GM18870 (cell line): ENCODE data around the gene GNL2.

Experiments
- ATAC-seq: cut with Tn5 transposase; IDR thresholded peaks from one replicate; pipeline ENCODE4 v1.9.1; 2021; ENCODE audit warnings: moderate library complexity; ENCODE audit not compliant: unreplicated experiment

The GNL2 gene

DNA sequence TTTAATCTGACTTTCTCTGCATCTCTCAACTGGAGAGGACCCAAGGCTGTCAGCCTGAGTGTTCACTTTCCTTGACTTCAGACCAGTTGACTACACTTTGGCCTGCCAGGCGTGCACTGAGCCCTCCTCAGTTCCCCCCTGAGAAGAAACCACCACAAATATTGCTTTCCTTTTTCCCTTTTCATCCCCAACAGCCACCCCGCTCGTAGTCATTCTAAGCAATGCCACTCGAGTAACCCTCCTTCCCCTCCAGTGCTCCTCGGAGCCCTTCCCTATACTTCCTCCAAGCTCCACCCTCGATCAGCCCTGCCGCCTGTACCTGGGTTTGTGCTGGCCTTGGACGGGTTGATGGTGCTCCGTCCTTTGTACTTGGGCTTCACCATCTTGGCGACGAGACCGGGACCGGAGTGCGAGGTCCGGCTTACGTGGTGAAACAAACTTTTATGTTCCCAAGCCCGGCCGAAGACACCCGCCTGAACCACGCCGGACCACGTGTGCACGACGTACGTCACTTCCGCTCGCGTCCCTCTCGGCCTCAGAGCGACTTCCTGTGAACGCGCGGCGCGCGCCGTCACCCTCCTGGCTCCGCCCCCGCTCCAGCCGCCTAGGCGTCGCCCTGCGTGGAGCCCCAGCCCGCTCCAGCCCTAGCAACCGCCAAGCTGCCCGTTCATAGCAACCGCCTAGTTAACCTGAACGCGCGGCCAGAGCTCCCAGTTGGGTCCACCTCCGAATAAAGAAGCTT, at the start of gene GNL2:
Gene GNL2, minus strand, starts transcription at position 498 of the 742 bp plus-strand sequence. Its CDS starts 115 bp downstream, at position 383.
- peak; percentile 89 for ATAC-seq

DNA sequence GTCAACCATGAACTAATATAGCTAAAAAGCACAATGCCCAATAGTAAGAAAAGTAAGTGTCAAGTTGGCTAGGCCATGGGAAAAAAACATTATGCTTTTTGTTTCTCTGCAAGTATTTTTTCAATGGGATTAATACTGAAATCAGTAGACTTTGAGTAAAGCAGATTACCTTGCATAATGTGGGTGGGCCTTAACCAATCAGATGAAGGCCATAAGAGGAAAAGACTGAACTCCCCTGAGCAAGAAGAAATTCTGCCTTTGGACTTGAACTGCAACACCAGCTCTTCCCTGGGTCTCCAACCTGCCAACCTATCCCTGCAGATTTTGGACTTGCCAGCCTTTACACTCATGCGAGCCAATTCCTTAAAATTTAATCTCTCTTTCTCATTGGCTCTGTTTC, 45.3 kb upstream of the GNL2 start:
- no peak for ATAC-seq

DNA sequence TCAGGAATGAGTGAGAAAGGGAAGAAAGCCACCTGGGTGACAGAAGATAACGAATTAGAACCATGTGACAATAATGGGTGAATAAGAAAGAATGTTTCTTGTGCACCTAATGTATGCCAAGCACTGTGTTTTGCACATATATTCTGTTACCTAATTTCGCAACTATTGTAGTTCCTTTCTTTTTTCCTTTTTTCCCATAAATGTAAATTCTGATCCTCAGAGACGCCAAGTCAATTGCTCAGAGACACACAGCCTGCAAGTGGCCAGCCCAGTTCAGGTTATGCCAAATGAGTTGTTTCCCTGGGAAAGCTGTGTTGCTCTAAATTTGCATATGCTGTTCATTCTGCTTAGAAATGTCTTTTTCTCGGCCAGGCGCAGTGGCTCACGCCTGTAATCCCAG, 40.7 kb upstream of the GNL2 start:
- no peak for ATAC-seq

DNA sequence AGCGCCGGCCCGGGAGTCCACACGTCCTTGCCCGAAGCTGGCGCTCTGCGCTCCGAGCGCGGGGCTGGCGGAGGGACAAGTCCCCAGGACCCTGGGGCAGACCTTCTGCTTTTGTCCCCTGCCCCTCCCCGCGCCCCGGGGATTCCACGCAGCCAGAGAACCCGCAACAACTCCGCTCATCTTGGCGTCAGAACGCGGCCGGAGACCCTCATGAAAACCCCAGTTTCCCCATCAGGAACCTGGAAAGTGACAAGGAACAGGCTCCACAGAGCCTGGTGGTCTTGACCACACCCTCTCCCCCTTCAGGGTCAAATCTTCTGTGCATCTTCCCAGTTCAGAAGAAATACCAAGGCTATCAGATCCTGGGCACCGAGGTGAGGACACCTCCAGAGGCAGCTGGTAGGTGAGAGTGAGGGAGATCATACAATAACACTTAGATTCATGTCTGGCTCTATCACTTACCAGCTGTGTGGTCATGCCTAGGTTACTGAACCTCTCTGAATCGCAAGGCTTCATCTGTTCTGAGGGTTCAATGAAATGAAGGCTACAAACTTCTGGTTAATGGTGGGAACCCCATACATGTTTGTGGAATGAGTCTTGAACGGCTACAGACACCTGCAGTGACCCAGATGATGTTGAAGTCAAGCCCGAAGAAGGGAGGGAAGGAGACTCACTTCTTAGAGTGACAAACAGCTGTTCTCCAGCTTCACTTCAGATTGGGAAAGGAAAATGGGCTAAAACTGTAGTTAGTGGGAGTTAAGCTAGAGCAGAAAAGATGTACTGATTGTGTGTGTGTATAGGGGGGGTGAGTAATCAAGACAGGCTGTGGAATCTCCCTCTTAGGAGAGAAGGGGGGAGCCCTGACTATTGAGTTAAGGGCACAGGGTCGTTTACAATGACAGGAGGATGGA, 39.5 kb upstream of the GNL2 start:
- no peak for ATAC-seq

DNA sequence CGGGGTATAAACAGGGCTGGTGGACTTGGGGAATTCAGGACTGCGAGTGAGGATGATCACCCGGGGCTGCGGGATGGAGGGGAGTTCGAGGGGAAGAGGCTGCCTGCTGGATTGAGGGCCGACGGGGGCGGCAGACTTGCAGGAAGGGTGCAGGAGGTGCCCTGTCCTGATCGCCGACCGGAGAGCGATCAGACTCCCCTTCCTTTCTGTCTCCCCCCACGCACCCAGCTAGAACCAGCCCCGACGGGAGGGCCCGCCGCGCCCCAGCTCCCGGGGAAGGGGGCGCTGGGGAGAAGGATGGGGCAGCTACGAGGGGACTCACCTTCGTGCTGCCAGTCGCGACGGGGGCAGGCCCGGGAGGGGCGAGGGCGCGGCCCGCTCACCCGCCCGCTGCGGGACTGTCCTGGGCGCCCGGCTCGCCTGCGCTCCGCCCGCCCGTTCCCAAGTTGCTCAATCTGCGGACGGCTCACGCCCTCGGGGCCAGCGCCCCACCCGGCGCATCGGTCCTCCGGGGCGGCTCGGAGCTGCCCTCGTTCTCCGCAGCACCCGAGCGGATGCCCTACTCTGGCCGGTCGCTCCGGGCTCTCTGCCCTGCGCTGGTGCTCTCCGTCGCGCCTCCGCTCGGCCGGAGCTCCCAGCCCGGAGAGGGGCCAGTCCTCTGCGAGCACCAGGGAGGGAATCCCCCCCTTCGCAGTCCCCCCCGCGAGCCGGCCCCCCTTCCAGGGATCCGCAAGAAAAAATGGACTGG, 38.7 kb upstream of the GNL2 start, which contains the start of gene RSPO1:
Gene RSPO1, minus strand, starts transcription at position 649 of the 748 bp plus-strand sequence. CDS start 5,231 bp downstream, outside the sequence.
- ATAC-seq = no peak

DNA sequence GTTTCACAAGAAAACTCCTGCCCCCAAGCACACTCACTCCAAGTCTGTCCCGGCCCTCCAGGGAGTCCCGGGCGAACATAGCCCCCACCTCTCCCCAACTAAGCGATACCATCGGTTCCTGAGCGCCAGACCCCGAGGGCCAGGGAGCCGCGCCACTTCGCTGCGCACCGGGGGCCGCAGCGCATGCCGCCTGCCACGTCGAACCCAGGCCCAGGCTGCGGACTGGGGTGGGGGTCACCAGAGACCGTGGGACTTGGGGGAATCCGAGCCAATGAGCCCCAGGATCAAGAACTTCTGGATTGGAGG, 38.2 kb upstream of the GNL2 start:
- no peak for ATAC-seq

DNA sequence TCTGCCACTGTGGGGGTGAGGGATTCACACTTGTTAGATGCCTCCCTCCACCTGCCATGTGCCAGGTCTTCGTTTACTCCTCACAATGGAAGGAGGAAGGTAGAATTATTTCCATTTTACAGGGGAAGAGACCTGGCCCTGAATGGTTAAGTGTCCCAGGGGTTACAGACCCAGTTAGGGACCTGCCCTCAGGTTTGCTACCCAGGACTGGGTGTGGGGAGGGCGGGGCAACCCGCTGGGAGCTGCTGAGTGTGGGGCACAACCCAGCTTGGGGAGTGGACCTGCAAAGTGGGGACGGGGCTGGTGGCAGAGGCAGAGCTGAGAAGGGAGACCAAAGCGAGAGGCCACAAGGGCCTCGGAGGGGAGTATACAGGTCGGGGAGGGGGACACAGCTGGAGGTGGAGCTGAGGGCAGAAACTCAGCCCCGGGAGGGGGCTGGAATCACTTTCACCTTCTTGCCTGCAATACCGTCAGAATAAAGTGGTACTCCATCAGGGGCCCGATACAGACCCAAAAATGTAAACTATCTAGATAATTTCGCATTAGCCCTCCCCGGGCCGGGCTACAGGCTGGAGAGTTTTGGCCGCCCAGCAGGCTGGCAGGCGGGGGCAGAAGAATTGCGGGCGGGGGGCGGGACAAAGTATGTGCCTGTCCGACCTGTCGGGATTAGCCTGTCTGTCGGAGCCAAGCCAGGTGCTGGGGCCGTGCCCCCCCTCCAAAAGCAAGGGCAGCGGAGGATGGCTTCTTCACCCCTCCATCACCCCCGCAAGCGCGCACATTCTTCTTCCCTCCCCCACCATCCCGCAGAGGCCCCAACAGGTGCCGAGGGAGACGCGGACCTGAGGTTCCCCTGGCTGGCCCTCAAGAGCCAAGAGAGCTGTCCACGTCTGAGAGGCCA, 37.6 kb upstream of the GNL2 start:
- ATAC-seq = no peak

DNA sequence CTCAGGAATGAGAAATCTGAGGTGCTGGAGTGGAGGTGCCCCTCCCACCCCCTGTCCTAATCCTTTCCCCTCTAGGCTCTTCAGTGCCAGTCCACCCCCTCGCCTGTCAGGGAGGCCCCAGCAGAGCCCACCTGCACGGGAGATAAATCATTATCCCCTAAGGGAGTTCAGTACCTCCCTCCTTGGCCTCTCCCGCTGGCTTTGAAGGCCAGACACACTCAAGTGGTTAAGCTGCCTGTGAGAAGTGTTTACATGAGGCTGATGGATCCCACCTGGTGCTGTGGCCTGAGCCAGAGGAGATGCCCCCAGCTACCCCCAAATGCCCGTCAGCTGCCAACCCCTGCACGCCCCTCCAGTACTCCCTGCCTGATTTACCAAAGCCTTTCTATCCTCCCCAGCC, 35.3 kb upstream of the GNL2 start:
- no peak for ATAC-seq

DNA sequence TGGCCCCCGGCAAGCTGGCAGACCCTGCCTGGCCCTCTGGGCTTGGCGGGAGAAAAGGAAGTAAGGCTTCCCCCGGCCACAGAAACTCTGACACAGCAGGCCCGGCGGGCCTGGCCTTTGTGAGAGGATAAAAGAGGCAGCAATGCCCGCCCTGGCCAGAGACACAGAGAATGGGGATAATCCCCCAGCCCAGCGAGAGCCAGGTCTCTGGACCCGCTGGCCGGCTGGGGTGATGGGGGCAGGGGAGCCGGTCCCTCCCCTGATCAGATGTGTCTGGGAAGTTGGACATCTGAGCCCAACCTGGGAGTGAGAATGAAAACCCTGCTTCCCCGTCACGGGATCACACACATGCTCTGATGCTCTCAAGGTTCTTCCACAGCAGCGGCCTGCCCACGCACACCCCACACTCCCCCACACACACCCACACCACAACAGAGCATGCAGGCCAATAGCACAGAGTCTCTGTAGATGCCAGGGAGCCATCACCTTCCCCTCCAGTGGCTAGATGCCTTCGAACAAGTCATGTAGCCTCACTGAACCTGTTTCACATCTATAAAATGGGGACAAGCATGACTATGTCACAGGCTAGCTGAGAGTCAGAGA, 34.8 kb upstream of the GNL2 start:
- no peak for ATAC-seq

DNA sequence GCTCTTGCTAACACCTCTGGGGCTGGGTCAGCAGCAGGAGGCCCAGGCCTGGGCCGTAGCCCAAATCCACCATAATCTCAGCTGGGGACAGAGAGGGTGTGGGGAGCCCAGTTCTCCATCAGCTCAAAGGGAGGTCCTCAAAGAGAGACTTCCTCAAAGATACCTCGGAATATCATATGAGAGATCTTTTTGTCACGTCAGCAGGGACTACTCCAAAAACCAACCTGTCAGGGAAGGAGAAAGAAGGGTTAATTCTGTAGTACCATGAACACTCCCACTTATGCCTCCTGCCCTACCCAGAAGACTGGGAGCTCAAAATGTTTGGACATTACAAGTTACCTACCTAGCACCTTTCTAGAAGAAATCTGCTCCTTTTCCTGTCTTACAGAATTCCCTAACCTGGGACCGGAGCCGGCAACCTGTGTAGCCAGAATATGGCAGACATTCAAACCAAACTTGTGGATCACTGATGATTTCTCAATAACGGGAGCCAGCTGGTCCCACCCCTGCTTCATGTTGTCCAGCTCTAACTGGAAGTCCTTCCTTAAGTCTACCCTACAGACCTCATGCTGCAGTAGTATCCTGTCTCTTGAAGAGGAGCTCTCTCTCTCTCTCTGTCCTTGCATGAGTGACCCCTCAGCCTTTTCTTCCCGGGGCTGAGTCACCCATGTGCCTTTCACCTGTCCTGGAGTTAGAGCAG, 34.1 kb upstream of the GNL2 start:
- no peak for ATAC-seq

DNA sequence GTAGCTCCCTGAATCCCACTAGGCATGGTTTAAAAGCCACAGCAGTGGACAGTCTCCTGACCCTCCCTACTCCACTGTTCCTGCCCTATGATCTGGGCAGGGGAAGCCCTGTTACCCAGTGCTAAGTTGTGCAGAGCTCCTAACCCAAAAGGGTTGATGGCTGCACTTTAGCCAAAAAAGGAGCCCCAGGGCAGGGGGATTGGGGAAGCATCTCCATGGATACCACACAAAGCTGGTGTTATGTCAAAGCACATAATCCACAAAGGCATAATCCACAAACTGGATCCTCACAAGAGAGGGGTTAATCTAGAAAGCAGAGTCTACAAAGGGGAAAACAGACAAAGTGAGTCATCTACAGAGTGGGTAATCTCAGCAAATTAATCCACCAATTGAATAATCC, 33.3 kb upstream of the GNL2 start:
- no peak for ATAC-seq

DNA sequence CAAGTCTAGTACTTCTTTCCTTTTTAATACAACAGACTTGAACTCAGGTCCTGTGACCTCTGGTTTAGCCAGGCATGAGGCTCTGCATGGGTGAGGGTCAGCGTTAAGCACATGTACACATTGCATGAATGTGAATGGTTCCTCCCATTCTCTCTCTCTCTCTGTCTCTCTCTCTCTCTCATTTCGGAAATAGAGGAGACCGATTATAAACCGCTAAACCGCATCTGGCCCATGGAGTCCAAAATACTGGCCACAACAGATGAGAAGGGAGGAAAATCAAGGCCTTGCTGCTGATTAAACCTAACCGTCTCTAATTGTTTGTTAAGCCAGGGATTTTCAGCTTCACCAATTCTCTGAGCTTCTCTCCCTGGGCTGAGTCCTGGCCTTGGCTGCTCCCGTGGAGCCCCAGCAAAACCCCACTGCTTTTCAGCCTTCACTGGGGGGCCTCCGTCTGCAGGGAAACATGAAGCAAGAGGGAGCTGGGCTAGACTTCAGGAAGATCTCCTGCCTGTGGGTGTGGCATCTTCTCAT, 32.4 kb upstream of the GNL2 start:
- no peak for ATAC-seq

DNA sequence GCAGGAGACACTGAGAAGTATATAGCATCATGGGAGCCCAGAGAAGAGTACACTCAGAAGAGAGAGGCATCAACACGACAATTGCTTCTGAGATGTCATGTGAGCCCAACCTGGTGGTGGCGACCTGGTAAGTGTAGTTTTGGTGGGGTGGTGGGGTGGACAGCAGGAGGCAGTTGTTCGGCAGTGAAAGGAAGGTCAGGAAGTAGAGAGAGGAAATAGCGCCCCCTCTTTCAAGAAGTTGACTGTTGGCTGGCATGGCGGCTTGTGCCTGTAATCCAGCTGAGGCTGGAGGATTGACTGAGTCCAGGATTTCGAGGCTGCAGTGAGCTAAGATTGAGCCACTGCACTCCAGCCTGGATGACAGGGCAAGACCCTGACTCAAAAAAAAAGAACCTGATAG, 26.4 kb upstream of the GNL2 start:
- ATAC-seq = no peak

DNA sequence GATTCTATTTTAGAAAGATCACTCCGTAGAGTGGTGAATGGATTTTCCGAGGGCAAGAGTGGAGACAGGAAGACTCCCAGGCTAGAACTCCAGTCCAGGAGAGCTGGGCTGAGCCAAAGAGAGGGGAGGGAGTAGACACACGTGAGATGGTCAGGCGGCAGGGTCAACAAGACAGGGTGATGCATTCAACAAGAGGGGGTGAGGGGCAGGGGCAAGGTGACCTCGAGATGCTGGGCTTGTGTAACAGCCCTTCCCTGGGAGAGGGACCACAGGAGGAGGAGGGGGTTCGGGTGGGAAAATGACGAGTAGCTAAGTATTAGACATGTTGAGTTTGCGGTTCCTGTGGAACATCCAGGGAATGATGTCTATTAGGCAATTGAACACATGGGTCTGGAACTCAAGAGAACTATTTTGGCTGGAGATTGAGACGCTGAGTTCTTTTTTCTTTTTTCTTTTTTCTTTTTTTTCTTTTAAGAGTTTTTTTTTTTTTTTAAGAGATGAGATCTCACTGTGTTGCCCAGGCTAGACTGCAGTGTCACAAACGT, 25.7 kb upstream of the GNL2 start:
- ATAC-seq = no peak

DNA sequence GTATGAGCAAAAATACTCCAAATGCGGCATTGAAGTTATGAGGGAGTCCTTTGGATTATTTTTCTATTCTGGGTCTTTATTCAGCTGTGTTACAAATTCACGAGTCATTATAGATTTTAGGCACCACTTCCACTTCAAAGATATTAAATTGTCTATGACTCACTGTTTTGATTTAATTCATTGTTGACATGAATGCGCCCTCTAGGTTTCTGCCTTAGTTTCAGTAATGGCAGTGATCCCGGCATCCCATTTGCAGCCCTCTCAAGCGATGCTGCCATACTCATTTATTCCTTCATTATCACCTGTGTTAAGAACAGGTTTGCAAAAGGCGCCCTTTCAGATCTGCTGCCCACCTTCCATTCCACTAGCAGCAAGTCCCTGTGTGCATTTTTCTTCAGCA, 25.0 kb upstream of the GNL2 start:
- no peak for ATAC-seq

DNA sequence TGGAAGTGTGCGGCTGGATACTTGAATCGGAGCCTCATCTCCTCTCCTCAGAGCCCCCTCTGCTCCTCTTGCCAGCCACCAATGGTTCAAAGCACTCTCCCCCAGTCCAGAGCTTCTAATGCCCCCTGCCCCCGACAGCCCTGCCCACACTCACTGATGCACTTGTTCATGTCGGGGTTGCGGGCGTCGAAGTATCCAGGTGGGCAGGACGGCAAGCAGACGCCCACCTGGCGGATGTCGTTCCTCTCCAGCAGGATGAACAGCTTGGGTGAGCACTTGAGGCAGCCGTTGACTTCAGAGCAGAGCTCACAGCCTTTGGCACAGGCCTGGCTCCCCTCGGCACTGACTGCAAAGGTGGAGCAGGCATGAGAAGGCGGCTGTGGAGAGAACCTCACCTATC, 20.6 kb upstream of the GNL2 start:
- no peak for ATAC-seq

DNA sequence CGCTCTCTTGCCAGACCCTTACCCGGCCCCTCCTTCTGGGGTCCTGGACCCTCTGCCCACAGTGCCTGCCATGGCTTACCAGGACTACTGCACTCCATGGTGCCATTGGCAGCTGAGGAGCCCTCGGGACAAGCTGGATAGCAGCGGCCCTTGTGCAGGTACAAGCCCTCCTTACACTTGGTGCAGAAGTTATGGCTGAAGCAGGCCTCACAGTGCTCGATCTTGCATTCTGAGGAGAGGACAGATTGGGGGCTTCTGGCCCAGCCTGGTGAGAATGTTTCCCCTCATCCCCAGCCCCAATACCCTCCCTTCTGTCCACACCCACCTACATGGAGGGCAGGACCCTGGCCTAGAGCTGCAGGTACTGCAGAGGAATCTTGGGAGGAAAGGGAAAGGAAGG, 18.4 kb upstream of the GNL2 start:
- ATAC-seq = no peak

DNA sequence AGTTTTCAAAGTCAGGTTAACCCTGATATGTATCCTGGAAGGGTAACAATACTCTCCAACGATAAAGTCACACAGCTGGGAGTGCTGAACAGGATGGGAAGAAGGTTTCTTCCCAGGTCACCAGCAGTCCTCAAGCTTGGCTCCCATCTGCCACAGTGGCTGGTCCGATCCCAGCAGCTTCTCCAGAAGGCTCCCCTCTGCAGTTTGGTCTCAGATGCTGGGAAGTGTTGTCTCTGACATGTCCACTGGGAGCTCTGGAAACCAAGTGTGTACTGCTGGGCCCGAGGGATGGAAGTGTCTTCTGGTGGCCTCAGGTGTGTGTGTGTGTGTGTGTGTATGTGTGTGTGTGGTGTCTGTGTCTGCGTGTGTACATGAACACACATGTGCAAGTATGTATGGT, 16.4 kb upstream of the GNL2 start:
- no peak for ATAC-seq

DNA sequence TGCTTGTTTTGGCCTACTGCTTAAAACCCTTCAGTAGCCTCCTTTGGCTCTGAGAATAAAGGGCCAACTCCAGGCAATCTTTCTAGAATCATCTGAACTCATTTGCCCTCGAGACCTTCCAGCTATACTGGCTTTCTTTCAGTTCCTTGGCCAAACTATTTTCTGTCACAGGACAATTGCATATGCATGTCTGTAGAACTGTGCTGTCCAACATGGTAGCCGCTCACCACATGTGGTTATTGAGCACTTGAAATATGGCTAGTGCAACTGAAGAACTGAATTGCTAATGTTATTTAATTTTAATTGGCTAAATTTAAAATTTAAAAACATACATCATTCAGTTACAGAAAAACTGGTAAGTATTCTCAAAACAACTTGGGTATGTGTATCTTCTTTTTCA, 14.3 kb upstream of the GNL2 start:
- ATAC-seq = no peak
